Esophagus squamous epithelium (tissue), 5 donors: ENCODE results near the gene ADIPOR1. TPM values are rescaled to one million over a fixed set of nuclear protein-coding genes. Genes with fewer than 3 reads are reported as not detected.
A peak's percentile ranks its signal among the peaks of the same experiment; 100 is the strongest.
"Not testable (repeated sequence)": the region's sequence is repeated elsewhere in the genome, so short reads cannot be mapped to it uniquely, and the experiment has no call there.

Source experiments
- DNase-seq: peaks from one replicate; lab custom pipeline; 2025; lab: John Stamatoyannopoulos, UW
- H3K27ac ChIP-seq, 4 donors: fragments of 200-600 bp; sonication (generic); one replicate each; pipeline ENCODE4 v1.5.1; 2016 to 2019; ENCODE audit warnings: mild to moderate bottlenecking in 1 of 4
- H3K27me3 ChIP-seq, 4 donors: fragments of 200-600 bp; sonication (generic); 1 replicate in 3 of 4; 2 replicates in 1 of 4; pipeline versions ENCODE4 v1.5.1 to v1.6.0; 2017 to 2021; ENCODE audit warnings: antibody characterized with exemption in 1 of 4
- H3K36me3 ChIP-seq, 3 donors: fragments of 200-600 bp; sonication (generic); one replicate each; pipeline ENCODE4 v1.5.1; 2016 to 2019
- H3K4me1 ChIP-seq, 3 donors: fragments of 200-600 bp; sonication (generic); one replicate each; pipeline ENCODE4 v1.5.1; 2017 to 2019
- H3K4me3 ChIP-seq, 4 donors: fragments of 200-600 bp; sonication (generic); 1 replicate in 3 of 4; 2 replicates in 1 of 4; pipeline ENCODE4 v1.5.1; 2016 to 2019; ENCODE audit warnings: mild to moderate bottlenecking in 2 of 4, moderate library complexity in 1 of 4
- H3K9me3 ChIP-seq, 3 donors: fragments of 200-600 bp; sonication (generic); one replicate each; pipeline ENCODE4 v1.5.1; 2016 to 2019
- POLR2A ChIP-seq, 4 donors: fragments of 450-650 bp; IDR thresholded peaks; one replicate each; pipeline ENCODE4 v1.6.1; 2017; ENCODE audit warnings: antibody characterized with exemption in 4 of 4, mild to moderate bottlenecking in 4 of 4, moderate library complexity in 3 of 4
- WGBS, 2 donors: methylation state at CpG; one replicate each; pipeline ENCODE4 v1.1.5; 2018; 5-methylcytosine and 5-hydroxymethylcytosine counted together
- intact Hi-C: fragments of 100-400 bp; cut with DNase I; formaldehyde crosslinking; loops from one replicate; pipeline ENCODE4 v1.15.0; 2022
- total RNA-seq, 4 donors: library from RNA; depleted of rRNA; stranded (reverse); fragments of >200 nt; gene quantifications; one replicate each; pipeline ENCODE4 v1.1.0, GENCODE V29; 2016
- TF ChIP-seq, protein P1 (sequence below), 6 experiments: fragments of 450-650 bp in 4 of 6; fragments of 200-600 bp in 2 of 6; sonication (generic) in 2 of 6; IDR thresholded peaks; one replicate each; pipeline ENCODE4 v1.5.1; 2016 to 2019; ENCODE audit warnings: antibody characterized with exemption in 6 of 6, mild to moderate bottlenecking in 4 of 6, moderate library complexity in 4 of 6
- donor health status: DM: yes; HTN: yes; CAD: no.

Gene ADIPOR1, protein sequence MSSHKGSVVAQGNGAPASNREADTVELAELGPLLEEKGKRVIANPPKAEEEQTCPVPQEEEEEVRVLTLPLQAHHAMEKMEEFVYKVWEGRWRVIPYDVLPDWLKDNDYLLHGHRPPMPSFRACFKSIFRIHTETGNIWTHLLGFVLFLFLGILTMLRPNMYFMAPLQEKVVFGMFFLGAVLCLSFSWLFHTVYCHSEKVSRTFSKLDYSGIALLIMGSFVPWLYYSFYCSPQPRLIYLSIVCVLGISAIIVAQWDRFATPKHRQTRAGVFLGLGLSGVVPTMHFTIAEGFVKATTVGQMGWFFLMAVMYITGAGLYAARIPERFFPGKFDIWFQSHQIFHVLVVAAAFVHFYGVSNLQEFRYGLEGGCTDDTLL
- 100 to 1,000 TPM in 3 of 4 donors, 10 to 100 TPM in 1; 94.0 to 114 (median 107) TPM for total RNA-seq

DNA sequence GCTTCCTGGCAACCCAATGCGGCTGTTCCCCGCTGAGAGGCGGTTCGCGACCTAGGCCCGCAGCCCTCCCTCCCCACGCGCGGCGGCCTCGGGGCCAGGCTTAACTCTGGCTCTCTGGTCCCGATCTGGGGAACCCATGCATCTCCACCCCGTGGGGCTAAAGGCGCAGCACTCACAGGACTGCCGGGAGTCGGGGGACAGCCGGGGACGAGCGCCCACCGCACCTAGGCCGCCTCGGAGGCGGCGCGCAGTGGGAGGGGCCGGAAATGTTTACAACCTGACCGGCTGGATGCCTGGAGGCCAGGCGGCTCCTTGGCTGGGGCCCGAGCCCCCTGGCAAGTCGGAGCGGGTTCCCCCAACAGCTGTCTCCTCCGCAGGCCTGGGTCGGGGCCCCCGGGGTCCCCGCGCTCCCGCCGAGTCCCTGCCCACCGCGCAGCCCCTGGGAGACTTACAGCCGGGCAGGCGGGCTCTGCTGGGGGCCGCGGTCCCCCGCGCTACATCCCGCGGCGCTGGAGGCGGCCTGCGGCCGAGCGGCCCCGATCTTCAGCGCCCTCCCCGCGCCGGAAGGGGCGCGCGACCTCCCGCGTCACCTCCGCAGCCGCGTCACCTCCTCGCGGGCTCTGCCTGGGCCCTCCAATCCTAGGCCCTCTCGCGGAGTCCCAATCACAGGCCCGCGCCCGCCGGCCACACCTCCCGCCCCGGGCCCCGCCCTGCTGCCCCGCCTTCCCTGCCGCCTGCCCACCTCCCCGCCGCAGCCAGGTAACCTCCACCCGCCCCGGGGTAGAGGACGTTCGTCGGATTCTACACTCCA, at the start of gene ADIPOR1:
ADIPOR1 (minus strand) TSS at position 580 of the 811 bp plus-strand sequence. CDS start 7,242 bp downstream, outside the sequence.
- Histone ChIP-seq H3K27me3 (no peaks in the 10 kb centered on the region), H3K9me3 (no peaks in the 10 kb centered on the region), H3K4me3 (peak within 1 kb of the TSS; percentile 80 to 99 (median 98)), H3K36me3 (peaks cover 0 to 22% (median 9%) of the 10 kb centered on the region in 3 donors), H3K27ac (peak within 1 kb of the TSS; percentile 97 to 100 (median 98)), H3K4me1 (peaks cover 27 to 61% (median 44%) of the 10 kb centered on the region in 3 donors)
- TF ChIP-seq, protein P1, sequence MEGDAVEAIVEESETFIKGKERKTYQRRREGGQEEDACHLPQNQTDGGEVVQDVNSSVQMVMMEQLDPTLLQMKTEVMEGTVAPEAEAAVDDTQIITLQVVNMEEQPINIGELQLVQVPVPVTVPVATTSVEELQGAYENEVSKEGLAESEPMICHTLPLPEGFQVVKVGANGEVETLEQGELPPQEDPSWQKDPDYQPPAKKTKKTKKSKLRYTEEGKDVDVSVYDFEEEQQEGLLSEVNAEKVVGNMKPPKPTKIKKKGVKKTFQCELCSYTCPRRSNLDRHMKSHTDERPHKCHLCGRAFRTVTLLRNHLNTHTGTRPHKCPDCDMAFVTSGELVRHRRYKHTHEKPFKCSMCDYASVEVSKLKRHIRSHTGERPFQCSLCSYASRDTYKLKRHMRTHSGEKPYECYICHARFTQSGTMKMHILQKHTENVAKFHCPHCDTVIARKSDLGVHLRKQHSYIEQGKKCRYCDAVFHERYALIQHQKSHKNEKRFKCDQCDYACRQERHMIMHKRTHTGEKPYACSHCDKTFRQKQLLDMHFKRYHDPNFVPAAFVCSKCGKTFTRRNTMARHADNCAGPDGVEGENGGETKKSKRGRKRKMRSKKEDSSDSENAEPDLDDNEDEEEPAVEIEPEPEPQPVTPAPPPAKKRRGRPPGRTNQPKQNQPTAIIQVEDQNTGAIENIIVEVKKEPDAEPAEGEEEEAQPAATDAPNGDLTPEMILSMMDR (IDR thresholded peaks at IDR 0.05): peak in 2 of 6 experiments; percentile 33 to 35
- TF ChIP-seq POLR2A (IDR thresholded peaks at IDR 0.05): peak in 3 of 4 donors; percentile 95 to 99 (median 99)
- WGBS, 2 donors: 0% methylated on average over 3 to 27 of the region's 86 CpGs
- intact Hi-C loops: no loop called here
- DNase-seq: peak; percentile 60

DNA sequence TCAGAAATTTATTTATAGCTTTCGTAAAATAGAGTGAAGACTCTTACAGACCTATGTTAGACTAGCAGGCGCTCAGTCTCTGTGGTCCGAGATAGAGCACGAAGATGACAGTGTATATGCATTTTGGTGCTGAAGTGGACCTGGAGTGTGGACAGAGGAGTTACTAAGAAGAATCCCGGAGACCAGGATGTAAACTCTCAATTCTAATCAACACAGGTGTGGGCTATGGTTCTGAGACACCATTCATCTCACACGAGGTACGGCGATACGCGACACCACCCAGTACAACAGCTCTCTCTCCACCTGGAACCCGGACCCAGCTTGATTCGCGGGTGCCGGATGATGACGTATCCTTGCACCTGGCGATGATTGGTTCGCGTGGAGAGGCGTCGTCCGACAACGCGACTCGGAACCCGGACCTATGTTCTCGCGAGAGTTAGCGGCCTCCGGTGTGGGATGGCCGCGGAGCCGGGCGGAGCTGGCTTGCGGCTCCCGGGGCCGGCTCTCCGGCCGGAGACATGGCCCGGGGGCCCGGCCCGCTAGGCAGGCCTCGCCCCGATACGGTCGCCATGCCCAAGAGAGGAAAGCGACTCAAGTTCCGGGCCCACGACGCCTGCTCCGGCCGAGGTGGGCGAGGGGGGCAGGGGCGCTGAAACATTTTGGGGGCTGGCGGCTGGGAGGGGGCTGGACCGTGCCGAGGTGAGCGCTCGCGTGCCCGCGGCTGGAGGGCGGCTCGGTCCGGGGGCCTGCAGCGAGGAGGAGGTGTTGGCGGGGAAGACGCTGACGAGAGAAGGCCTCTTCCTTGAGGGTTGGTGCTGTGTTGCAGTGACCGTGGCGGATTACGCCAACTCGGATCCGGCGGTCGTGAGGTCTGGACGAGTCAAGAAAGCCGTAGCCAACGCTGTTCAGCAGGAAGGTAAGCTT, 49.1 kb upstream of the ADIPOR1 start, which contains the start of gene TMEM183A:
TMEM183A (plus strand) TSS at position 427 of the 924 bp plus-strand sequence; CDS start at position 519, 92 bp downstream.
- 0 to 1% methylated on average over 23 to 36 of the region's 78 CpGs for WGBS, 2 donors
- peak within 1 kb of the TSS; percentile 90 to 96 (median 92) for H3K27ac ChIP-seq
- intact Hi-C loops: no loop called here
- no peaks in the 10 kb centered on the region for H3K9me3 ChIP-seq
- peak; percentile 86 for DNase-seq
- TF ChIP-seq, protein P1 (IDR thresholded peaks at IDR 0.05): peak in 1 of 6 experiments; percentile 4
- TF ChIP-seq POLR2A (IDR thresholded peaks at IDR 0.05): peak in 2 of 4 donors; percentile 71 to 93
- peak within 1 kb of the TSS; percentile 67 to 87 (median 75) for H3K4me3 ChIP-seq
- peaks cover 0 to 35% (median 8%) of the 10 kb centered on the region in 3 donors for H3K36me3 ChIP-seq
- peaks cover 0 to 32% (median 15%) of the 10 kb centered on the region in 3 donors for H3K4me1 ChIP-seq
- H3K27me3 ChIP-seq: no peaks in the 10 kb centered on the region

DNA sequence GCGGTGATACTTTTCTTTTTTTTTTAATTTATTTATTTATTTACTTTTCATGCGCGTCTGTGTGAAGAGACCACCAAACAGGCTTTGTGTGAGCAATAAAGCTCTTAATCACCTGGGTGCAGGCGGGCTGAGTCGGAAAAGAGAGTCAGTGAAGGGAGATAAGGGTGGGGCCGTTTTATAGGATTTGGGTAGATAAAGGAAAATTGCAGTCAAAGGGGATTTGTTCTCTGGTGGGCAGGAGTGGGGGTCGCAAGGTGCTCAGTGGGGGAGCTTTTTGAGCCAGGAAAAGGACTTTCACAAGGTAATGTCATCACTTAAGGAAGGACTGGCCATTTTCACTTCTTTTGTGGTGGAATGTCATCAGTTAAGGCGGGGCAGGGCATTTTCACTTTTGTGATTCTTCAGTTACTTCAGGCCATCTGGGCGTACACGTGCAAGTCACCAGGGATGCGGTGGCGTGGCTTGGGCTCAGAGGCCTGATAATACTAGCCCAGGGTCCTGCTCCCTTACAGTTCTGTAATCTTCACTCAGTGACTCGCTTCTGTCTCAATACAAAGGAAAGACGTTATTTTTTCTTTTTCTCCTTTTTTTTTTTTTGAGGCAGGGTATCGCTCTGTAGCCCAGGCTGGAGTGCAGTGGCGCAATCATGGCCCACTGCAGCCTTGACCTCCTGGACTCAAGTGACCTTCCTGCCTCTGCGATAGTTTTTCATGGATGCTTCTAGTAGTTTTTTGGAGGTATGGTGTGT, 47.5 kb upstream of the ADIPOR1 start:
- 80% methylated on average over 16 to 17 of the region's 17 CpGs for WGBS, 2 donors

DNA sequence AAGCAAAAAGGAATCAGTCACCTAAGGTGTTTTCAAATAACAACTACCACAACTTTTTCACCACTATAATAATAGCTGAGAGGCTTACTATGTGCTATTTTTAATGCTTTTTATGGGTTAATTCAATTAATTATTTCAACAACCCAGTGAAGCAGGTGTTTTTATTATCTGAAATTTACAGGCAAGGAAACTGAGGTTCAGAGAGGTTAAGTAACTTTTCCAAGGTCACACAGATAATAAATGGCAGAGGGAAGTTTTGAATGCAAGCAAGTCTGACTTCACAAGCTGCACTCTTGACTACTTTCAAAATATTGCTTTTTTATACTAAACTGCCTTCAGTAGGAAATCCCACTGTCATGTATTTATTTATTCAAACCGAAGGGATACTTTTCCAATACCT, 44.8 kb upstream of the ADIPOR1 start:
- Histone ChIP-seq H3K4me3 (no peak overlapping the region), H3K9me3 (no peaks in the 10 kb centered on the region), H3K27ac (no peak overlapping the region), H3K36me3 (no peaks in the 10 kb centered on the region), H3K27me3 (peaks cover 0 to 9% (median 2%) of the 10 kb centered on the region in 4 donors), H3K4me1 (peaks cover 3 to 18% (median 4%) of the 10 kb centered on the region in 3 donors)
- intact Hi-C loops: no loop called here
- TF ChIP-seq, protein P1 (IDR thresholded peaks at IDR 0.05): no peak
- TF ChIP-seq POLR2A (IDR thresholded peaks at IDR 0.05): no peak
- WGBS, 2 donors: 81 to 88% methylated on average over 1 of the region's 1 CpG
- no peak for DNase-seq

More for the DNA sequence above, 47.5 kb upstream of the ADIPOR1 start:
- H3K27ac ChIP-seq, DNase-seq, H3K27me3 ChIP-seq, H3K4me3 ChIP-seq, intact Hi-C loops, H3K9me3 ChIP-seq: not testable (repeated sequence)
- H3K36me3 ChIP-seq: peaks cover 0 to 22% (median 0%) of the 10 kb centered on the region in 3 donors
- peaks cover 0 to 32% (median 15%) of the 10 kb centered on the region in 3 donors for H3K4me1 ChIP-seq
